Endothelial cell of umbilical vein (primary cell): Measurements from ENCODE around the gene CUL9.

Experiments used
- POLR2A ChIP-seq: IDR thresholded peaks from 2 replicates; pipeline ENCODE4 v1.6.1; 2012; ENCODE audit warnings: low read depth, mild to moderate bottlenecking, control low read depth, low read length
- POLR2AphosphoS5 ChIP-seq: IDR thresholded peaks from 2 replicates; pipeline ENCODE4 v1.6.1; 2012; ENCODE audit warnings: low read depth, mild to moderate bottlenecking, control low read depth, low read length, moderate library complexity; ENCODE audit not compliant: insufficient read depth
- TF ChIP-seq, protein P1 (sequence below), 2 donors: IDR thresholded peaks; 1 replicate in 1 of 2; 2 replicates in 1 of 2; pipeline ENCODE4 v1.5.1; 2011; ENCODE audit warnings: low read length in 2 of 2, mild to moderate bottlenecking in 2 of 2, moderate library complexity in 2 of 2, control low read depth in 1 of 2, inconsistent platforms in 1 of 2, low read depth in 1 of 2; ENCODE audit not compliant: insufficient read depth in 1 of 2; ENCODE audit errors: extremely low read depth in 1 of 2

DNA sequence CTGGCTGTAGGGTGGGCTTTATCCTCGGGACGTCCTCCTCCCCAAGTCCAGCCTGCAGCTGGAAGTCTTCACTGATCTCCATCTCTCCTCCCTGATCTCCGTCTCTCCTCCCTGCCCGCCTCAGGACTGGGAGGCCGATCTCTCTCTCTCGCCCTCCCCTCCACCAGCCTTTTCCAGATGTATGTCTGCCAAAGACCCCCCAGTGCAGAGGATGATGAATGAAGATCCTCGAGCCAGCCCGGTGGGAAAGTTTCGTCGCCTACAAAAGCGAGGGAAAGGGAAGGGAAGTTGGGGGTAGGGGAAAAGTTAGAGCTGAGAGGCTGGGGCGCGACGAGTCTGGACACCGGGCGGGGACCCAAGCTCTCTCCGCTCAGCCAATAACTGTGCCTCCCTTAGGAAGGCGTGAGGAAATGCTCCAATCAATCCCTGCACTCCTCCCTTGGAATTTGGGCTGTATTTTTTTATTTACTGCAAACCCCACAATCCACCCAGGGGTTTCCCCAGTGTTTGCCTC lies 11.5 kb upstream of the CUL9 start:
- TF ChIP-seq, protein P1, sequence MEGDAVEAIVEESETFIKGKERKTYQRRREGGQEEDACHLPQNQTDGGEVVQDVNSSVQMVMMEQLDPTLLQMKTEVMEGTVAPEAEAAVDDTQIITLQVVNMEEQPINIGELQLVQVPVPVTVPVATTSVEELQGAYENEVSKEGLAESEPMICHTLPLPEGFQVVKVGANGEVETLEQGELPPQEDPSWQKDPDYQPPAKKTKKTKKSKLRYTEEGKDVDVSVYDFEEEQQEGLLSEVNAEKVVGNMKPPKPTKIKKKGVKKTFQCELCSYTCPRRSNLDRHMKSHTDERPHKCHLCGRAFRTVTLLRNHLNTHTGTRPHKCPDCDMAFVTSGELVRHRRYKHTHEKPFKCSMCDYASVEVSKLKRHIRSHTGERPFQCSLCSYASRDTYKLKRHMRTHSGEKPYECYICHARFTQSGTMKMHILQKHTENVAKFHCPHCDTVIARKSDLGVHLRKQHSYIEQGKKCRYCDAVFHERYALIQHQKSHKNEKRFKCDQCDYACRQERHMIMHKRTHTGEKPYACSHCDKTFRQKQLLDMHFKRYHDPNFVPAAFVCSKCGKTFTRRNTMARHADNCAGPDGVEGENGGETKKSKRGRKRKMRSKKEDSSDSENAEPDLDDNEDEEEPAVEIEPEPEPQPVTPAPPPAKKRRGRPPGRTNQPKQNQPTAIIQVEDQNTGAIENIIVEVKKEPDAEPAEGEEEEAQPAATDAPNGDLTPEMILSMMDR (IDR thresholded peaks at IDR 0.05; ENCODE audit: extremely low read depth in 1 of 2, insufficient read depth in 1 of 2, low read depth in 1 of 2, low read length in 2 of 2) = no peak
- TF ChIP-seq POLR2A = no peak
- TF ChIP-seq POLR2AphosphoS5 = no peak
